ENCODE data around the gene ANKRD44.

Gene ANKRD44

DNA sequence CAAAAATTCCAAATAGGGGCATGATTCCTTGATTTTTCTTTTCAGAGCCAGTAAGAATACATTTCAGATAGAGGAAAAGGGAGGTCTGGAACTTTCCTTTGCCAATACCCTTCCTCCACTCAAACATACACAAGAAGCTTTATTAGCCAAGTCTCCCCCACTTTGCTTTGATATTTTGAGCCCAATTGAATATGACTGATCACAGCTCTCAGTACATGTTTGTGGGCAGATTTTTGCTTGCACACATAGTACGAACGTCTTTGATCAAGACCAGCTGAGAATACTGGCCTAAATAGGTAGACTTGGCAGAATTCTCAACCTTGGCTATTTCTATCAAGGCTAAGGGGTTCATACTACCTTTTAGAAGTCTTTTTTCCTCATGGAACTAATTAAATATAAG lies 235.3 kb downstream of the ANKRD44 start:
- Histone ChIP-seq H3K4me1 (ENCODE audit: control insufficient read depth, insufficient read depth, low read depth, low read length) (peaks cover 1% of the 10 kb centered on the region), H3K18ac (ENCODE audit: low read depth in 1 of 2, low read length in 2 of 2) (no peak overlapping the region), H3K9me3 (ENCODE audit: control insufficient read depth, low read length) (no peaks in the 10 kb centered on the region), H3K27ac (ENCODE audit: low read length, poor library complexity, severe bottlenecking) (no peak overlapping the region), H3K23ac (ENCODE audit: low read length in 2 of 2) (no peak overlapping the region), H3K36me3 (ENCODE audit: control insufficient read depth in 1 of 2, insufficient read depth in 2 of 2, low read depth in 1 of 2, low read length in 2 of 2) (no peaks in the 10 kb centered on the region), H4K91ac (ENCODE audit: low read length) (no peak overlapping the region), H3K4ac (ENCODE audit: low read depth in 1 of 2, low read length in 2 of 2) (no peak overlapping the region), H3K9ac (ENCODE audit: low read length) (no peak overlapping the region), H3K14ac (ENCODE audit: low read length in 2 of 2) (no peak overlapping the region), H2BK12ac (ENCODE audit: low read length in 2 of 2) (no peak overlapping the region), H2BK120ac (ENCODE audit: low read depth, low read length) (no peak overlapping the region), H3K27me3 (ENCODE audit: control insufficient read depth in 1 of 2, insufficient read depth in 1 of 2, low read length in 2 of 2) (no peaks in the 10 kb centered on the region), H3K79me1 (replicated peaks; ENCODE audit: low read length, poor library complexity, severe bottlenecking) (no peaks in the 10 kb centered on the region), H2BK15ac (ENCODE audit: low read depth, poor library complexity, severe bottlenecking) (no peak overlapping the region), H2AFZ (ENCODE audit: low read depth, low read length) (no peak overlapping the region), H3K4me2 (ENCODE audit: low read length, poor library complexity, severe bottlenecking) (no peak overlapping the region), H2AK5ac (ENCODE audit: low read length, severe bottlenecking) (no peak overlapping the region), H2BK5ac (ENCODE audit: low read depth, low read length, poor library complexity, severe bottlenecking) (no peak overlapping the region), H4K8ac (ENCODE audit: low read length) (no peak overlapping the region), H3K4me3 (ENCODE audit: insufficient read depth in 1 of 2, low read depth in 1 of 2, low read length in 2 of 2) (no peak overlapping the region)
- 100% methylated on average over 2 of the region's 2 CpGs for WGBS
- DNase-seq, result no peak

DNA sequence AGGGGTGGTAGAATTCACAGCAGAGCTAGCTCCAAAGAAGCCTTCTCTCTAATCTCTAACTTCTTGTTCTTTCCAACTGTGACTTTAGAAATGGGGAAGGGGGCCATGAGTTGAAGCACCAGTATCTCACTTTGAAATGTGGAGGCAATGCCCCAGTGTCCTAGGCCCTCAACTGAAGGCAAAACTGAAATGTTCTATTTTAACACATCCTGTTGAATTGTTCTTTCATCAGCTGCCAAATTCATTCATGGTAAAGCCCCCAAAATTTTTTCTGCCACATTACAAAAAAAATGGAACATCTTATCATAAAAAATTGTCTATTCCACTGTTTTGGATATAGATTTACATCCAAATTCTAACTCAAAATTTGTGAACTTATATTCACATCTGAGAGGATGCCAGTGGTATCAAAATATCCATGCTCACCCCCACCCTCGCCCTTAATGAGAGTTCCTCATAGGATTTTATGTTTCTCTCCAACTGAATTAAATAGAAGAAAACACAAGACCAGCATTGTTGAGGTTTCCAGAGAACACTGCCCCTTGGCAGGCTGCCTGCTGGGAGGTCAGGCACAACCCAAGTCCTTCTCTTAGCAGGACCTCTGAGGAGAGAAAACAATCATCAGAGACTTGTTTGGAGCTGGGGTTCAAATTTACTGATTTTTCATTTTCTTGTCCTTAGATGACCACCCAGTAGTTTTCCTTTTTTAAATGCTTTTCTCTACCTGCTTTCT lies 236.7 kb downstream of the ANKRD44 start:
- H2BK12ac ChIP-seq (ENCODE audit: low read length in 2 of 2), result no peak overlapping the region
- H2AFZ ChIP-seq (ENCODE audit: low read depth, low read length), result no peak overlapping the region
- no peak overlapping the region for H2BK5ac ChIP-seq (ENCODE audit: low read depth, low read length, poor library complexity, severe bottlenecking)
- no peaks in the 10 kb centered on the region for H3K79me1 ChIP-seq (replicated peaks; ENCODE audit: low read length, poor library complexity, severe bottlenecking)
- no peak overlapping the region for H4K91ac ChIP-seq (ENCODE audit: low read length)
- no peak overlapping the region for H3K18ac ChIP-seq (ENCODE audit: low read depth in 1 of 2, low read length in 2 of 2)
- H3K9ac ChIP-seq (ENCODE audit: low read length), result no peak overlapping the region
- H2BK120ac ChIP-seq (ENCODE audit: low read depth, low read length), result no peak overlapping the region
- no peak overlapping the region for H3K4me2 ChIP-seq (ENCODE audit: low read length, poor library complexity, severe bottlenecking)
- DNase-seq, result no peak
- H3K27ac ChIP-seq (ENCODE audit: low read length, poor library complexity, severe bottlenecking), result no peak overlapping the region
- no peak overlapping the region for H3K4ac ChIP-seq (ENCODE audit: low read depth in 1 of 2, low read length in 2 of 2)
- H3K36me3 ChIP-seq (ENCODE audit: control insufficient read depth in 1 of 2, insufficient read depth in 2 of 2, low read depth in 1 of 2, low read length in 2 of 2), result no peaks in the 10 kb centered on the region
- H3K9me3 ChIP-seq (ENCODE audit: control insufficient read depth, low read length), result no peaks in the 10 kb centered on the region
- H3K23ac ChIP-seq (ENCODE audit: low read length in 2 of 2), result no peak overlapping the region
- no peaks in the 10 kb centered on the region for H3K27me3 ChIP-seq (ENCODE audit: control insufficient read depth in 1 of 2, insufficient read depth in 1 of 2, low read length in 2 of 2)
- no peak overlapping the region for H4K8ac ChIP-seq (ENCODE audit: low read length)
- peaks cover 1% of the 10 kb centered on the region for H3K4me1 ChIP-seq (ENCODE audit: control insufficient read depth, insufficient read depth, low read depth, low read length)
- no peak overlapping the region for H2BK15ac ChIP-seq (ENCODE audit: low read depth, poor library complexity, severe bottlenecking)
- no peak overlapping the region for H3K4me3 ChIP-seq (ENCODE audit: insufficient read depth in 1 of 2, low read depth in 1 of 2, low read length in 2 of 2)
- no peak overlapping the region for H2AK5ac ChIP-seq (ENCODE audit: low read length, severe bottlenecking)
- WGBS, result 60% methylated on average over 1 of the region's 1 CpG
- no peak overlapping the region for H3K14ac ChIP-seq (ENCODE audit: low read length in 2 of 2)

DNA sequence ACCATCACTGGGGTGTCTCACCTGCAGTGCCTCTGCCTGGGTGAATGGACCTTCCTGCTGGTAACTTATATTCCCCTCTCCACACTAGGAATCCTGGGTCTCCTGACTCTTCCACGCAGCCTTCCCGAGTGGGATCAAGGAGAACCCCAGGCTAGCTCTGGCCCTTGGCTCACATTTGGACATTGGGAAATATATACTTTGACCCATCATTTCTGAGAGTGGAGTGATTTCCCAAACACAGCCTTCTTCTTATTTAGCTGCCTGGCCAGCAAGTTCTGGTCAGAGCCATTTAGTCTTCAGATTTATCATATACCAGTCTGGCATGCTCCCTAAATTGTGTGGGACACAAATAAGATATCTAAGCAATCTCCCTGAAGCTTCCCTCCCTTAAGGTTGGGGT lies 237.3 kb downstream of the ANKRD44 start:
- H3K18ac ChIP-seq (ENCODE audit: low read depth in 1 of 2, low read length in 2 of 2), result no peak overlapping the region
- H2BK120ac ChIP-seq (ENCODE audit: low read depth, low read length), result no peak overlapping the region
- no peak overlapping the region for H3K4me3 ChIP-seq (ENCODE audit: insufficient read depth in 1 of 2, low read depth in 1 of 2, low read length in 2 of 2)
- H4K91ac ChIP-seq (ENCODE audit: low read length), result no peak overlapping the region
- peaks cover 1% of the 10 kb centered on the region for H3K4me1 ChIP-seq (ENCODE audit: control insufficient read depth, insufficient read depth, low read depth, low read length)
- no peak overlapping the region for H3K23ac ChIP-seq (ENCODE audit: low read length in 2 of 2)
- no peaks in the 10 kb centered on the region for H3K27me3 ChIP-seq (ENCODE audit: control insufficient read depth in 1 of 2, insufficient read depth in 1 of 2, low read length in 2 of 2)
- no peak overlapping the region for H4K8ac ChIP-seq (ENCODE audit: low read length)
- no peak overlapping the region for H3K27ac ChIP-seq (ENCODE audit: low read length, poor library complexity, severe bottlenecking)
- no peak overlapping the region for H3K14ac ChIP-seq (ENCODE audit: low read length in 2 of 2)
- no peak overlapping the region for H2AFZ ChIP-seq (ENCODE audit: low read depth, low read length)
- H2BK15ac ChIP-seq (ENCODE audit: low read depth, poor library complexity, severe bottlenecking), result no peak overlapping the region
- no peak overlapping the region for H3K9ac ChIP-seq (ENCODE audit: low read length)
- no peak overlapping the region for H2AK5ac ChIP-seq (ENCODE audit: low read length, severe bottlenecking)
- no peak for DNase-seq
- no peak overlapping the region for H3K4ac ChIP-seq (ENCODE audit: low read depth in 1 of 2, low read length in 2 of 2)
- no peak overlapping the region for H3K4me2 ChIP-seq (ENCODE audit: low read length, poor library complexity, severe bottlenecking)
- 83% methylated on average over 2 of the region's 2 CpGs for WGBS
- no peaks in the 10 kb centered on the region for H3K36me3 ChIP-seq (ENCODE audit: control insufficient read depth in 1 of 2, insufficient read depth in 2 of 2, low read depth in 1 of 2, low read length in 2 of 2)
- H2BK5ac ChIP-seq (ENCODE audit: low read depth, low read length, poor library complexity, severe bottlenecking), result no peak overlapping the region
- H3K79me1 ChIP-seq (replicated peaks; ENCODE audit: low read length, poor library complexity, severe bottlenecking), result no peaks in the 10 kb centered on the region
- no peaks in the 10 kb centered on the region for H3K9me3 ChIP-seq (ENCODE audit: control insufficient read depth, low read length)
- H2BK12ac ChIP-seq (ENCODE audit: low read length in 2 of 2), result no peak overlapping the region

DNA sequence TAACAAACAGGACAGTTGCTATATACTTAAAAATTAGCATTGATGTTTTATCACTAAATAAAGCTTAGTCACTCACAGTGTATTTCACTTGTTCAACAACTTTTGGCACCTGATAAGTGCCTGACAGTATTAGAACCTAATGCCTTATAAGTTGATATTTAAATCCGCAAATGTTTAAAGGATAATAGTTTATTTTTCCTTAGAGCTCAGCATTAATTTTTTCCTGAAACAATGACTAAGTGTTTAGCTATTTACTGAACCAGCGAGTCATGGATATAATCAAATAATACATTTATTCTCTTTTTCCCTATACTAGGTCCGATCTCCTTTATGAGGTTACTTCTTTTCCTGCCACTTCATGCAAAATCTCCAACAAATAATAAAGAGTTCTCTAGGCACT lies 238.0 kb downstream of the ANKRD44 start:
- H3K9me3 ChIP-seq (ENCODE audit: control insufficient read depth, low read length), result no peaks in the 10 kb centered on the region
- no peak overlapping the region for H2AK5ac ChIP-seq (ENCODE audit: low read length, severe bottlenecking)
- H3K36me3 ChIP-seq (ENCODE audit: control insufficient read depth in 1 of 2, insufficient read depth in 2 of 2, low read depth in 1 of 2, low read length in 2 of 2), result no peaks in the 10 kb centered on the region
- no peak overlapping the region for H3K18ac ChIP-seq (ENCODE audit: low read depth in 1 of 2, low read length in 2 of 2)
- H2AFZ ChIP-seq (ENCODE audit: low read depth, low read length), result no peak overlapping the region
- H3K4ac ChIP-seq (ENCODE audit: low read depth in 1 of 2, low read length in 2 of 2), result no peak overlapping the region
- no peak overlapping the region for H3K4me2 ChIP-seq (ENCODE audit: low read length, poor library complexity, severe bottlenecking)
- no peak overlapping the region for H2BK12ac ChIP-seq (ENCODE audit: low read length in 2 of 2)
- no peak overlapping the region for H4K91ac ChIP-seq (ENCODE audit: low read length)
- H3K4me3 ChIP-seq (ENCODE audit: insufficient read depth in 1 of 2, low read depth in 1 of 2, low read length in 2 of 2), result no peak overlapping the region
- H3K23ac ChIP-seq (ENCODE audit: low read length in 2 of 2), result no peak overlapping the region
- no peak overlapping the region for H3K27ac ChIP-seq (ENCODE audit: low read length, poor library complexity, severe bottlenecking)
- DNase-seq, result no peak
- peaks cover 1% of the 10 kb centered on the region for H3K4me1 ChIP-seq (ENCODE audit: control insufficient read depth, insufficient read depth, low read depth, low read length)
- no peak overlapping the region for H2BK15ac ChIP-seq (ENCODE audit: low read depth, poor library complexity, severe bottlenecking)
- no peak overlapping the region for H2BK5ac ChIP-seq (ENCODE audit: low read depth, low read length, poor library complexity, severe bottlenecking)
- no peaks in the 10 kb centered on the region for H3K79me1 ChIP-seq (replicated peaks; ENCODE audit: low read length, poor library complexity, severe bottlenecking)
- no peak overlapping the region for H3K9ac ChIP-seq (ENCODE audit: low read length)
- H3K14ac ChIP-seq (ENCODE audit: low read length in 2 of 2), result no peak overlapping the region
- no peak overlapping the region for H2BK120ac ChIP-seq (ENCODE audit: low read depth, low read length)
- no peaks in the 10 kb centered on the region for H3K27me3 ChIP-seq (ENCODE audit: control insufficient read depth in 1 of 2, insufficient read depth in 1 of 2, low read length in 2 of 2)
- H4K8ac ChIP-seq (ENCODE audit: low read length), result no peak overlapping the region
- 86% methylated on average over 2 of the region's 3 CpGs for WGBS
